ENCODE data around the gene CFAP65. TPM values are rescaled to one million over a fixed set of nuclear protein-coding genes. Genes with fewer than 3 reads are reported as not detected.

CFAP65 gene
- total RNA-seq, 2 donors from 2014 or later: not detected

- intact Hi-C loops (cut with DNase I): no loop called here
- peak; percentile 67 for DNase-seq (ENCODE audit: low spot score)
Measured at GRCh38 chr2:219037783-219038499, 3.4 kb downstream of the CFAP65 start.

GRCh38 chr2:219035942-219036341 lies 5.4 kb downstream of the CFAP65 start:
- intact Hi-C loops (cut with DNase I): no loop called here

DNA sequence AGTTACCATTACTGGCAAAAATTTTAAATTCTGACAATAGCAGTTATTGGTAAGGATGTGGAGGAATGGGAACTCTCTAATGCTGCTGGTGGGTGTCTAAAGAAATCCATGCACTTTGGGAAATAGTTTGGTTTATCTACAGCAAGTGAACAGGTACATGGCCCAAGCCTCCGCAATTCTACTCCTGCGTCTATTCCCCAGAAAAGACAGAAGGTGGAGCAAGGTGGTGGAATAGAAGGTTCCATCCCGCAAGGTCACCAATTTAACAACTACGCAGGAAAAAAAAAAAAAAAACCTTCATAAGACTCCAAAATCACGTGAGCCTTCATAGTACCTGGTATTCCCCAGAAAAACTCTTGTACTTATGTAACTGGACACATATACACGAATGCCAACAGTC lies 6.5 kb downstream of the CFAP65 start:
- peak; percentile 15 for DNase-seq (ENCODE audit: low spot score)
- intact Hi-C loops (cut with DNase I): no loop called here

More at GRCh38 chr2:219035942-219036341, 5.4 kb downstream of the CFAP65 start:
- DNase-seq (ENCODE audit: low spot score): peak; percentile 30

DNA sequence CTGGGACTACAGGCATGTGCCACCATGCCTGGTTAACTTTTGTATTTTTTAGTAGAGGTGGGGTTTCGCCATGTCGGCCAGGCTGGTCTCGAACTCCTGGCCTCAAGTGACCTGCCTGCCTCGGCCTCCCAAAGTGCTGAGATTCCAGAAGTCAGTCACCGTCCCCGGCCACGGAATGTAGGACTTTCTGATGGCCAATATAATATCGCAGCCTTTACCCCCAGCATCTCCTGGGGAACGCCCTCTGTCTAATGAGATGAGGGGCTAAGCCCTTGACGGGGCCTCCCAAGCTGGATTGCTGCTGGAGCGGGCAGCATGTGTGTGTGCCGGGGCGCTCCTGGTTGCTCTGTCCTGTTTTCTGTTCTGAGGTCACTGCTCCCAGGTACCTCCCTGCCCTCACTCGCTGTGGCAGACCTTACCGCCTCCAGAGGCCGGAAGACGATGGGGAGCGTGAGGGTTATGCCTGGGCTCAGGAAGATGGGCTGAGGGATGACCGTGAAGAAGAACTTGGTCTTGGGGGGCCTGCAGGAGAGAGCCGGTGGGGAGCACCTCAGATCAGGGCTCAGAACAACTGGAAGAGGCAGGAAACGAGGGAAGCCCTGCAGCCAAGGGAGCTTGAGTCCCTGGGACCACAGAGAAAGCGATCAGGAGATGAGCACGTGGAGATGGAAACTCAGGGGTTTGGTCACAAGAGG lies 9.1 kb downstream of the CFAP65 start:
- DNase-seq (ENCODE audit: low spot score): peak; percentile 62
- intact Hi-C loops (cut with DNase I): no loop called here

GRCh38 chr2:219031005-219031738 lies 10.1 kb downstream of the CFAP65 start:
- intact Hi-C loops (cut with DNase I): loop anchor here in 1 of 2 donors (1.0 kb wide), 1 partner anchor 27 kb away; no protein-coding TSS in a partner anchor
- DNase-seq (ENCODE audit: low spot score): no peak

- intact Hi-C loops (cut with DNase I): no loop called here
- peak; percentile 59 for DNase-seq (ENCODE audit: low spot score)
Measured at GRCh38 chr2:219030177-219030940, 11.0 kb downstream of the CFAP65 start.

GRCh38 chr2:219029829-219030165 lies 11.5 kb downstream of the CFAP65 start:
- DNase-seq (ENCODE audit: low spot score): peak; percentile 93
- intact Hi-C loops (cut with DNase I): no loop called here

GRCh38 chr2:219028996-219029828 lies 12.1 kb downstream of the CFAP65 start:
- intact Hi-C loops (cut with DNase I): no loop called here
- DNase-seq (ENCODE audit: low spot score): no peak

- intact Hi-C loops (cut with DNase I): no loop called here
- no peak for DNase-seq (ENCODE audit: low spot score)
Measured at GRCh38 chr2:219028141-219028540, 13.2 kb downstream of the CFAP65 start.

DNA sequence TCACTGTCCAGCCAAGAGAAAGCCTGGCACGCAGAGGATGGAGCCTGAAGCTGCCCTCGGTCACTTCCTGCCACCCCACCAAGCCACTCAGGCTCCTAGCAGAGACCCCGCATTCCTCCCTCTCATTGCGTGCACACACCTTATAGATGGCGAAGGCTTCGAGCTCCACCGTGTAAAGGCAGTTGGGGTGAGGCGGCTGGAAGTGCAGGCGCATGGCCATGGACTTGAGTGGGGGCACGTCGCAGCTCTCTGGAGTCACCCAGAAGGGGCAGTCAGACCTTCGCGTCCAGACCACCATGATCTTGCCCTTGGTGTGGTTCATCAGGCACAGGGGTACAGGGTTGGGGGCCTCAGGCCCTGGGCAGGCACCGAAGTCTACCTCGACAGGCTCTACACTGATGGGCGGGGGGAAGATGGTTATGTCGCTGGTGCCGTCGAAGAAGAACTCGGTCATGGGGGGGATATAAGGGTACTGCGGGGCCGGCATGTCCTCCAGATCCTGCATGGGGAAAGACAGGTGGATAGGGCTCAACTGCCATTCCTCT lies 13.7 kb downstream of the CFAP65 start:
- intact Hi-C loops (cut with DNase I): no loop called here
- no peak for DNase-seq (ENCODE audit: low spot score)

GRCh38 chr2:219026946-219027345 lies 14.4 kb downstream of the CFAP65 start:
- DNase-seq (ENCODE audit: low spot score): no peak
- intact Hi-C loops (cut with DNase I): no loop called here

DNA sequence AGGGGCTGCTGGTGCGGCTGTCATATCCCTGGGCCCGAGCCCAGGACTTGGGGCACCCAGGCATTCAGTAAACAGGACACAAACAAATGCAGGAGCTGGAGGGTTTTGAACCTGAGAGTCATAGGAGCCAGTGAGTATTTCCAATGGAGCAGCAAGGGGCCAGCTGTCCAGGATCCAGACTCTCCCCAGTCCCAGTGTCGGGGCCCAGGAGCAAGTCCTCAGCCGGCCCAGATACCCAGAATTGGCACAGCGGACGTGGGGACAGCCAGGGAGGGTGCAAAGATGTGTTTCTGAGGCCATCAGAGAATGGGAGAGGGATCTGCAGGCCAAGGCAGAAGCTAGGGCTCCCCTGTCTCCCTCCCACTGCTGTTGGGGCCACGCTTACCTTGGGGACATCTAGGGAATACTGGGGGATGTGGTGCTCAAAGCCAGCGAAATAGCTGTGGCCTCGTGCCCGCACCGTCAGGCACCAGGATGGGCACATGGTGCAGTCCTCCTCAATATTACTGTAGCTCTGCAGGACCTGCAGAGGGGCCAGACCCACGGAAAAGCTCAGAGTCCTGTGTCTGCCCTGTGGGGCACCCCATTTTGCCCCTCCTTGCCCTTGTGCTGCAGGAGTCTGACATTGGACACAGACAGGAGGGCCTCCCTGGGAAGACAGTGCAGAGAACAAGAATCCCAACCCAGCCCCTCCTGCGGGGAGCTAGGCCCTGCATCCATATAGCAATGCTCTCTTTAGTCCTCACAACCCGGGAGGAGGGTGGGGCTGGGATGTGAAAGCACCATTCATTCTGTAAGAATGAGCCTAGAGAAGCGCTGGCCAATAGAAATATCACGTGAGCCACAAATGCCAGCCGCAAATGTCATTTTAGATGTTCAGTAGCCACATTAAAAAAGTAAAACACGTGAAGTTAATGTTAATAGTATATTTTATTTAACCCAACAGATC lies 15.4 kb downstream of the CFAP65 start:
- DNase-seq (ENCODE audit: low spot score): peak; percentile 72
- intact Hi-C loops (cut with DNase I): no loop called here

- peak; percentile 78 for DNase-seq (ENCODE audit: low spot score)
- intact Hi-C loops (cut with DNase I): no loop called here
Measured at GRCh38 chr2:219024059-219024458, 17.3 kb downstream of the CFAP65 start.

- peak; percentile 51 for DNase-seq (ENCODE audit: low spot score)
- intact Hi-C loops (cut with DNase I): no loop called here
Measured at GRCh38 chr2:219023045-219023605, 18.2 kb downstream of the CFAP65 start.

GRCh38 chr2:219022616-219023015 lies 18.7 kb downstream of the CFAP65 start:
- DNase-seq (ENCODE audit: low spot score): no peak
- intact Hi-C loops (cut with DNase I): no loop called here

DNA sequence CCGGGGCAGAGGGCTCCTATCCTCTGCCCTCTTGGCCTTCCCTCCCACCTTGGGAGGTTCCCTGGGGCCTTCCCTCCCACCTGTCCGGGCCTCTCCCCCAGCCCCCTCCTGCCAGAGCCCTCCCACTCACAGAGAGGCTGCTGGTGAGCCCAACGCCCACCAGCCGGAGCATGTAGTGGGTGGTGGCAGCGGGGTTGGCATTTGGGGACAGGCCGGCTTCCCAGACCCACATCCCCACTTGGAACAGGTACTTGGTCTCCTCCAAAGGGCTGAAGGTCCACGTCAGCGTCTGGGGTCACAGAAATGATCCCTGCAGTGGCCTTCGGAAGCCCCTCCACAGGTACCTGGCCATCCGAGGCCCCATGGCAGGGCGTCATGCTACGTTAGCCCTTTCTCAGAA lies 19.3 kb downstream of the CFAP65 start:
- DNase-seq (ENCODE audit: low spot score): no peak
- intact Hi-C loops (cut with DNase I): no loop called here

- intact Hi-C loops (cut with DNase I): no loop called here
- DNase-seq (ENCODE audit: low spot score): no peak
Measured at GRCh38 chr2:219021591-219021990, 19.7 kb downstream of the CFAP65 start.

Data from posterior vena cava (tissue), 2 donors.